ENCODE results near the gene RCAN3. TPM values are rescaled to one million over a fixed set of nuclear protein-coding genes. Genes with fewer than 3 reads are reported as not detected.

Gene RCAN3
- total RNA-seq, 2 experiments from 2014 or later, result 62.3 to 67.5 TPM

DNA sequence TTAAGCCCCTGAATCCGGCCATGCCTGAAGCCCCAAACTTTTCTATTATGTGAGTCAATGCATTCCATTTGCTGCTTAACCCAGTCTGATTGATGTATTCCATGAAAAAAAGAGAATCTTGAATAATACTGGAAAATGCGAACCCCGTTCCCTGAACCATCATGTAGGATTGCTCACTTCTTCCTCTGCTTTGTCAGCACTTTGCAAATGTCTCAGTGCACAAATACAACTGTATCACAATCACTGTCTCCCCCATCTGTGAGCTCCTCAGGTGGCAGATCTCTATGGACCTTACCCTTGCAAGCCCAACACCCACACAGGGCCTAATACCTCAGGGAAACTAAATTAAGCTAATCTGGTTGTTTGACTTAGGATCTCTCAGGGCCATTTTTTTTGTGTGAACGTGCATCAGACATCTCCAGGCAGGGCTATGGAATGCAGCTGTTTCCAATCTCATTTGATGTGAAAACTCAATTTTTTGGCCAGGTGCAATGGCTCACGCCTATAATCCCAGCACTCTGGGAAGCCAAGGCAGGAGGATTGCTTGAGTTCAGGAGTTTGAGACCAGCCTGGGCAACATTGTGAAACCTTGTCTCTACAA is 2.1 kb upstream of the RCAN3 start:
- Mint-ChIP-seq H3K4me1 (peaks cover 39% of the 10 kb centered on the region), H3K27ac (peak overlapping the region; percentile 89), H3K9me3 (ENCODE audit: low read depth) (no peaks in the 10 kb centered on the region), H3K27me3 (no peaks in the 10 kb centered on the region), H3K4me3 (no peak overlapping the region), H3K36me3 (ENCODE audit: low read depth) (peaks cover 14% of the 10 kb centered on the region)
- DNase-seq, result no peak
- no peak for ATAC-seq
- ChIA-PET POLR2A (interaction anchor here (1.3 kb wide), 2 partner anchors 10 to 14 kb away, joined by 3 to 5 read pairs; no protein-coding TSS in a partner anchor), CTCF (interaction anchor here (0.6 to 4.1 kb wide), 6 partner anchors 9 to 693 kb away, joined by 3 to 27 read pairs (median 4); partner anchors contain the start of gene NIPAL3)
- intact Hi-C loops (cut with DNase I, micrococcal nuclease), result loop anchor here (1.0 to 10.0 kb wide), 2 partner anchors 12 to 134 kb away; no protein-coding TSS in a partner anchor

DNA sequence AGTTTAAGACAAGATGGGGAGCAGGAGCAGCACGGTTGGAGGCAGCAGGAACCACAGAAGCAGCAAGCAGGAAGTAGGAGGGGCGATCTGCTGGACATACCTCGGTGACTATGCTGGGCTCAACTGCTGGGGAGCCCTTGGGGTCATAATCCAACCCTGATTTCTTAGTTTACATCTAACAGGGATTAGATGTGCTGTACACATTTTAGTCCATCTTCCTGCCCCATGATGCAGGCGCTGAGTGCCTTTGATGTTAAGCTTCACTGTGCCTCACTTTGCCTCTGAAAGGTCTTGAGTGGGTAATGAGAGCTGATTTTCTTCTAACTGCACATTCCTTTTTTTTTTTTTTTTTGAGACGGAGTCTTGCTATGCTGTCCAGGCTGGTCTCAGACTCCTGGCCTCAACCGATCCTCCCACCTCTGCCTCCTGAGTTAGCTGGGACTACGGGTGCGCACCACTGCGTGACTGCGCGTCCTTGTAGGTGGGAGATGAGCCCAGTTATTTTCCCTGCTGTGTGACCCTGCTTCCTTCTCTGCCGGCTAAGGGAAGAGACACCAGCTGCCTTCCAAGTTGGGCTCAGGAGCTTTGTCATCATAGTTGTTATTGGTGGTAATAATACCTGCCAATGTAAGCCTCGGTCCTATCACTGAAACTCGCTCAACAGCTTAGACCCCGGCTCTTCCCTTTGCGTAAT is 1.1 kb upstream of the RCAN3 start:
- ChIA-PET POLR2A (interaction anchor here (0.6 to 2.0 kb wide), 10 partner anchors 10 to 829 kb away, joined by 3 to 12 read pairs (median 5); partner anchors contain the start of gene NIPAL3), CTCF (interaction anchor here (0.7 to 4.1 kb wide), 10 partner anchors 10 to 86 kb away, joined by 3 to 27 read pairs (median 6); partner anchors contain the start of gene NIPAL3)
- Mint-ChIP-seq H3K4me1 (peaks cover 48% of the 10 kb centered on the region), H3K27ac (peak overlapping the region; percentile 89), H3K27me3 (no peaks in the 10 kb centered on the region), H3K36me3 (ENCODE audit: low read depth) (peaks cover 17% of the 10 kb centered on the region), H3K4me3 (peak overlapping the region; percentile 78), H3K9me3 (ENCODE audit: low read depth) (no peaks in the 10 kb centered on the region)
- peak; percentile 70 for DNase-seq
- peak; percentile 14 for ATAC-seq
- intact Hi-C loops (cut with DNase I, micrococcal nuclease), result loop anchor here (1.0 to 10.0 kb wide), 10 partner anchors 13 to 141 kb away; partner anchors contain the start of gene NIPAL3 (in 1 of the 2)

DNA sequence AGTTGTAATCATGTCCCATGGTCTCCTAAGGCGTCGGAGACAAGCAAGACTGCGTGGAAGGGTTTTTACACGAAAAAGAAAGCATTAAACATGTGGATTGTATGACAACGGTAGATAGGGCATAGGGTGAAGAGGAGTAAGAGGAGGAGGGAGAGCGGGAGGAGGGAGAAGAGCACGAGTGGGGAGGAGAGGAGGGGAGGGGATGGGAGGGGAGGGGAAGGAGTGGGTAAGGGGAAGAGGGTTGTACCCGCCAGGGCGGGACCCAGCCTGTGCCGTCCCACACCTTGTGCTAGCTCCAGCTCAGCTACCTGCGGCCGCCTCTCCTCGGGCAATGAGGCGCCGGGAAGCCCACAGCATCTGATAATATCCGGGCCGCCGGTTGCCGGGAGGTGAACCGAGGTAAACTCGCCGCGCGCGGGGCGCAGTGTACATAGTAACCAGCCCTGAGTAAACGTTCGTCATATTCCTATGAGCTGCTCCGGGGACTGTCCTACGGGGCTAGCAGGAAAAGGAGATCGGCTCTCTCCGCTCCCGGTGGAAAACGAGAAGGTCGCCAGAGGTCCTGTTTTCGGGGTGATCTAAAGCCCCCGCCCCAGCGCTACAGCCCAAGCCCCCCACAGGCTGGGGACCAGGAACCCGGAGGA is 449 bp upstream of the RCAN3 start:
- intact Hi-C loops (cut with DNase I, micrococcal nuclease), result loop anchor here (1.0 to 10.0 kb wide), 9 partner anchors 13 to 140 kb away; partner anchors contain the start of gene NIPAL3 (in 1 of the 2)
- H3K4me1 Mint-ChIP-seq, result peaks cover 54% of the 10 kb centered on the region
- H3K27ac Mint-ChIP-seq, result peak overlapping the region; percentile 89
- H3K27me3 Mint-ChIP-seq, result no peaks in the 10 kb centered on the region
- peak; percentile 88 for DNase-seq
- ATAC-seq, result peak; percentile 63
- CTCF ChIA-PET, result interaction anchor here (0.7 to 6.7 kb wide), 10 partner anchors 10 to 87 kb away, joined by 3 to 61 read pairs (median 7); partner anchors contain the start of gene NIPAL3
- H3K9me3 Mint-ChIP-seq (ENCODE audit: low read depth), result no peaks in the 10 kb centered on the region
- peaks cover 22% of the 10 kb centered on the region for H3K36me3 Mint-ChIP-seq (ENCODE audit: low read depth)
- peak overlapping the region; percentile 78 for H3K4me3 Mint-ChIP-seq
- POLR2A ChIA-PET, result interaction anchor here (0.6 to 2.0 kb wide), 12 partner anchors 11 to 829 kb away, joined by 3 to 12 read pairs (median 5); partner anchors contain the start of gene NIPAL3

DNA sequence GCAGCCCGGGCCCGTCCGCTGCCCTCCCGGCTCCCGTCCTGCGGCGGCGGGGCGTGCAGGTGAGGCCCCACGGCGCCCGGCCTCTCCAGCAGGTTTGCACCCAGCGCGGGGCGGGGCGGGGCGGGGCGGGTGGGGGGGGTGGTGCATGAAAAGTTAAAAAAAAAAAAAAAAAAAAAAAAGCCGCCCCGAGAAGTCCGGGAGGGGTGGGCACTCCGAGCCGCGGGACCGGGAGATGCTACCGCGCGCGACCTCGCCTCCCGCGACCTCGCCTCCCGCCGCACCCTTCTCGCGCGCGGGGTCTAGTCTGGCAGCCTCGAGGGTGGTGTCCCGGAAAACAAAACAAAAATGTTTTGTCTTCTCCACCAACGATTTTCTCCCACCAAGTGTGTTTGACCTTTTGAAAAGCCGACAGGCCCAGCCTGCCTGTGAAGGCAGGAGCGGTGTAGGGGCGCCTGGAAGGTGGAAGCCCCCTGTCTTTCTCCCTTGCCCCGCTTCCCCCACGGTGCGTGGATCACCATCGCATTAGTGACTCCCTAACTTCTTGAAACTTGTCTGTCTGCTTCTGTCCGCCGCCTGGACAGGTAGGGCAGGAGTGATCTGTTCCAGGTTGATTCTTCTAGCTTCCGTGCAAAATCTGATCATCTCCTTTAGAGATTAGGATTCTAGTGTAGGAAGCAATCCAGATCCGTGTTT is 569 bp downstream of the RCAN3 start:
- CTCF ChIA-PET, result interaction anchor here (0.8 to 6.7 kb wide), 11 partner anchors 12 to 133 kb away, joined by 3 to 61 read pairs (median 5); partner anchors contain the start of gene NIPAL3
- Mint-ChIP-seq H3K4me1 (peaks cover 65% of the 10 kb centered on the region), H3K36me3 (ENCODE audit: low read depth) (peaks cover 31% of the 10 kb centered on the region), H3K27me3 (no peaks in the 10 kb centered on the region), H3K9me3 (ENCODE audit: low read depth) (no peaks in the 10 kb centered on the region), H3K27ac (peak overlapping the region; percentile 94), H3K4me3 (peak overlapping the region; percentile 86)
- intact Hi-C loops (cut with DNase I, micrococcal nuclease), result loop anchor here in 1 of 2 experiments (2.0 to 10.0 kb wide), 4 partner anchors 14 to 132 kb away; no protein-coding TSS in a partner anchor
- ATAC-seq (no peak), DNase-seq (peak; percentile 46)
- POLR2A ChIA-PET, result interaction anchor here (1.6 to 2.0 kb wide), 5 partner anchors 15 to 88 kb away, joined by 6 to 12 read pairs (median 8); partner anchors contain the start of gene NIPAL3

- no peaks in the 10 kb centered on the region for H3K9me3 Mint-ChIP-seq (ENCODE audit: low read depth)
- H3K36me3 Mint-ChIP-seq (ENCODE audit: low read depth), result peaks cover 34% of the 10 kb centered on the region
- H3K27ac Mint-ChIP-seq, result peak overlapping the region; percentile 94
- ChIA-PET CTCF (interaction anchor here (0.6 to 6.7 kb wide), 13 partner anchors 11 to 133 kb away, joined by 3 to 61 read pairs (median 4); partner anchors contain the start of gene NIPAL3), POLR2A (interaction anchor here (0.6 to 1.7 kb wide), 2 partner anchors 32 to 52 kb away, joined by 3 to 6 read pairs; no protein-coding TSS in a partner anchor)
- intact Hi-C loops (cut with DNase I, micrococcal nuclease), result loop anchor here in 1 of 2 experiments (2.0 to 10.0 kb wide), 4 partner anchors 15 to 131 kb away; no protein-coding TSS in a partner anchor
- peaks cover 66% of the 10 kb centered on the region for H3K4me1 Mint-ChIP-seq
- no peak for ATAC-seq
- peak overlapping the region; percentile 86 for H3K4me3 Mint-ChIP-seq
- no peaks in the 10 kb centered on the region for H3K27me3 Mint-ChIP-seq
- DNase-seq, result peak; percentile 66
Measured at GRCh38 chr1:24503870-24504523, 1.4 kb downstream of the RCAN3 start.

DNA sequence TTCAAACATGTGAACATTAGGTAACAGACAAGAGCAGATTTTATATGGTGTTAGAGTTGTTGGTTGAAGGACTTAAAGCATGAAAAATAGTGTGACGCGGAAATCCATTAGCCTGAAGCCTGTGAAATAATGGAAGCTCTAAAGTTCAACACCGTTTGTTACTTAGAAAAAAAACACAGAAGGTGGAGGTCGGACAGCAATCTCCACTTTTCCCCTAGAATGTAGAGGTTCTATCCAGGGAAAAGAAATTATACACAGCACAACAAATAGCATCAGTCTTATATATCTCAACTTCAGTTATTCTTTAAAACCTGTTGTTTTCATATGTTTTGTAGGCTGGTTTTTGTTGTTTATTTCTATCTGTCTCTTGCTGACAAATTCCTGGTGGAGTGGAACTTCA is 1.9 kb downstream of the RCAN3 start:
- no peaks in the 10 kb centered on the region for H3K9me3 Mint-ChIP-seq (ENCODE audit: low read depth)
- ChIA-PET POLR2A (interaction anchor here (0.7 to 1.4 kb wide), 3 partner anchors 32 to 152 kb away, joined by 3 to 5 read pairs (median 3); no protein-coding TSS in a partner anchor), CTCF (interaction anchor here (0.6 to 6.7 kb wide), 16 partner anchors 10 to 132 kb away, joined by 3 to 61 read pairs (median 4); partner anchors contain the start of gene NIPAL3)
- ATAC-seq, result no peak
- intact Hi-C loops (cut with DNase I, micrococcal nuclease), result loop anchor here in 1 of 2 experiments (10.0 kb wide), 1 partner anchor 130 kb away; no protein-coding TSS in a partner anchor
- no peak for DNase-seq
- peak overlapping the region; percentile 94 for H3K27ac Mint-ChIP-seq
- peaks cover 36% of the 10 kb centered on the region for H3K36me3 Mint-ChIP-seq (ENCODE audit: low read depth)
- no peaks in the 10 kb centered on the region for H3K27me3 Mint-ChIP-seq
- H3K4me1 Mint-ChIP-seq, result peaks cover 66% of the 10 kb centered on the region
- peak overlapping the region; percentile 86 for H3K4me3 Mint-ChIP-seq

GRCh38 chr1:24505816-24506215 is 3.2 kb downstream of the RCAN3 start:
- Mint-ChIP-seq H3K4me3 (peak overlapping the region; percentile 59), H3K36me3 (ENCODE audit: low read depth) (peaks cover 47% of the 10 kb centered on the region), H3K4me1 (peaks cover 68% of the 10 kb centered on the region), H3K9me3 (ENCODE audit: low read depth) (no peaks in the 10 kb centered on the region), H3K27ac (peak overlapping the region; percentile 90), H3K27me3 (no peaks in the 10 kb centered on the region)
- CTCF ChIA-PET, result interaction anchor here (0.9 to 6.7 kb wide), 5 partner anchors 13 to 177 kb away, joined by 4 to 61 read pairs (median 14); partner anchors contain the start of gene NIPAL3
- POLR2A ChIA-PET, result interaction anchor here (0.6 to 1.4 kb wide), 5 partner anchors 17 to 318 kb away, joined by 3 to 7 read pairs (median 5); no protein-coding TSS in a partner anchor
- no peak for ATAC-seq
- intact Hi-C loops (cut with DNase I, micrococcal nuclease), result loop anchor here in 1 of 2 experiments (10.0 kb wide), 1 partner anchor 129 kb away; no protein-coding TSS in a partner anchor
- DNase-seq, result no peak

DNA sequence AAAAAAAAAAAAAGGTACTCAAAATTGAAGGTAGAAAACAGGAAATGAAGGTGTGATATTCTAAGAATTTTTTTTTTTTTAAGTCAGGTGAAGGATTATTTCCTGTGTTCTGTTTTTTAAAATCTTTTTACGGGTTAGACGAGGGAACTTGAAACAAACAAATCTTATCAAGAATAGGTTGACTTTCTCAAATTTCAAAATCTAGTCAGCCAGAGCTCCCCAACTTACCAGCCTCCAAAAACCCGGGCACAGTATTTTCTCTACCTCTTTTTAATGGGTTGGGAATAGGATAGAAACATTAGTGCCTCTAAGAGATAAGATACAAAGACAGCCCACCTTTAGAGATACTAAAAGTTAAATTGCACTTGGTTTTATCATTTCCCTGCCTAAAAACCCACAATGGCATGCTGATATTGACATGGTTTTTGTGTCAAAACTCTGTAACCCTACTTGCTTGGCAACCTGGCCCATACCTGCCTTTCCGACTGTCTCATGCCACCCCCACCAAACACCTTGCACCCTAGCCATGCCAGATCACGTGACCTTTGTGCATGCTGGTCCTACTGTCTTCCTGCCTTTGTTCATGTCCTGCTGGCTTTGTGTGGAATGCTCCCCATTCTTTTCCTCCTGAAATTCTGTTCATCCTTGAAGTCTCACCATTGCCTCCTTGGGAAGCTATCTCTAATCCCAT is 4.2 kb downstream of the RCAN3 start:
- CTCF ChIA-PET, result interaction anchor here (0.9 to 6.7 kb wide), 4 partner anchors 12 to 176 kb away, joined by 4 to 61 read pairs (median 15); partner anchors contain the start of gene NIPAL3
- no peaks in the 10 kb centered on the region for H3K27me3 Mint-ChIP-seq
- ATAC-seq (no peak), DNase-seq (peak; percentile 27)
- H3K36me3 Mint-ChIP-seq (ENCODE audit: low read depth), result peaks cover 53% of the 10 kb centered on the region
- H3K4me1 Mint-ChIP-seq, result peaks cover 67% of the 10 kb centered on the region
- no peaks in the 10 kb centered on the region for H3K9me3 Mint-ChIP-seq (ENCODE audit: low read depth)
- intact Hi-C loops (cut with DNase I, micrococcal nuclease), result loop anchor here in 1 of 2 experiments (10.0 kb wide), 1 partner anchor 128 kb away; no protein-coding TSS in a partner anchor
- POLR2A ChIA-PET, result interaction anchor here (1.3 kb wide), 1 partner anchor 24 kb away, joined by 6 read pairs; no protein-coding TSS in a partner anchor
- peak overlapping the region; percentile 59 for H3K4me3 Mint-ChIP-seq
- peak overlapping the region; percentile 93 for H3K27ac Mint-ChIP-seq

GRCh38 chr1:24507405-24507804 is 4.8 kb downstream of the RCAN3 start:
- ATAC-seq (no peak), DNase-seq (peak; percentile 42)
- Mint-ChIP-seq H3K36me3 (ENCODE audit: low read depth) (peaks cover 55% of the 10 kb centered on the region), H3K4me1 (peaks cover 71% of the 10 kb centered on the region), H3K9me3 (ENCODE audit: low read depth) (no peaks in the 10 kb centered on the region), H3K27me3 (no peaks in the 10 kb centered on the region), H3K27ac (peak overlapping the region; percentile 93), H3K4me3 (peak overlapping the region; percentile 59)
- intact Hi-C loops (cut with DNase I, micrococcal nuclease), result loop anchor here in 1 of 2 experiments (10.0 kb wide), 1 partner anchor 127 kb away; no protein-coding TSS in a partner anchor
- ChIA-PET POLR2A (interaction anchor here (0.6 to 1.3 kb wide), 2 partner anchors 13 to 24 kb away, joined by 3 to 6 read pairs; no protein-coding TSS in a partner anchor), CTCF (interaction anchor here (6.7 kb wide), 1 partner anchor 20 kb away, joined by 61 read pairs; no protein-coding TSS in a partner anchor)
